HG03460 (cell line): ENCODE measurements around the gene SLC16A2.
"Not testable (repeated sequence)": the region's sequence is repeated elsewhere in the genome, so short reads cannot be mapped to it uniquely, and the experiment has no call there.

Source experiments
- ATAC-seq: cut with Tn5 transposase; IDR thresholded peaks from one replicate; pipeline ENCODE4 v1.9.1; 2021; ENCODE audit not compliant: unreplicated experiment

Gene SLC16A2

GRCh38 chrX:74445099-74445498, 23.8 kb downstream of the SLC16A2 start:
- no peak for ATAC-seq

DNA sequence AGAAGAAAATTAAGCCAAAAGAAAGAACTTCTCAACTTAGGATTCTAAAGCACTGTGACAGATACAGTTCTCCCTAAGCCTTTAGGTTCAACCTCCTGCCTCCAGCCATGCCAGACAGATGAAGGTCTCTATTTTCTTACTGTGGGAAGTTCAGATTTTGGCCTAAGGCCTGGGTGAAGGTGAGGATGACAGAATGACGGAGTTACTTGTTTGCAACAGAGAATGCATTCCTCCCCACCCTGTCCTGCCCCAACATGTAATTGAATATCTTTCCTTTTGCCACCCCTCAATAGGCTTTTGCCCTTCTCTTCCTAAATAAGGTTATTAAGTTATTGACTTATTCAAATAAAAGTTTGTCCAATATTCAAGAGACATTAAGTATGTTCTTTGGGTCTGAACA, 25.6 kb downstream of the SLC16A2 start:
- ATAC-seq = no peak

- ATAC-seq = no peak
Measured at GRCh38 chrX:74448669-74449068, 27.4 kb downstream of the SLC16A2 start.

DNA sequence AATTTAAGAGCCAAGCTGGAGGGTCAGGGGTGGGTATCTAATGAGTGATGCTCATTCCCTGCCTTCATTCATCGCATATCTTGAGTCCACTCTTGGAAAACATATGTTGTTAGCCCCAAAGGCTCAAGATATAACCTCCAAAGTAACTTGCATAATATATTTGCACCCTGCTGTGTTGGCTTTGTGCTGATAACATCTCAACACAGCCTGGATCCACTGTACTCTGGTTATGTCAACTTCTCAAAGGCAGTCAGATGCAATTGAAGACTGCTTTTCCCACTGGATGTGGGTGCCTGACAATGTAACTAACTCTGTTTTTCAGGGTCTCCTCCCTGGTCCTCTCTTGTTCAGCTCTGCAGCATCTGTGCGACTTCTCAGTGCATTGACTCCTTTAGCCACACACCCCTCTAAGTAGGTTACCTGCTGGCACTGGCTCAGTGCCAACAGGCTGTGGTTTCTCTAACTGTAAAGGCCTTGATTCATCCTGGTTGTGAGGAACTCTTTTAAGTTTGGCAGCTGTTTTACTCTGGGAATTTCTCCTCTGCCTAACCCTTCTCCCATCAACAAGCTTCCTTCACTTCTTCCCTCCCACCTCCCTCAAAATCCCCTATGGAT, 28.1 kb downstream of the SLC16A2 start:
- no peak for ATAC-seq

- no peak for ATAC-seq
Measured at GRCh38 chrX:74449937-74450330, 28.6 kb downstream of the SLC16A2 start.

DNA sequence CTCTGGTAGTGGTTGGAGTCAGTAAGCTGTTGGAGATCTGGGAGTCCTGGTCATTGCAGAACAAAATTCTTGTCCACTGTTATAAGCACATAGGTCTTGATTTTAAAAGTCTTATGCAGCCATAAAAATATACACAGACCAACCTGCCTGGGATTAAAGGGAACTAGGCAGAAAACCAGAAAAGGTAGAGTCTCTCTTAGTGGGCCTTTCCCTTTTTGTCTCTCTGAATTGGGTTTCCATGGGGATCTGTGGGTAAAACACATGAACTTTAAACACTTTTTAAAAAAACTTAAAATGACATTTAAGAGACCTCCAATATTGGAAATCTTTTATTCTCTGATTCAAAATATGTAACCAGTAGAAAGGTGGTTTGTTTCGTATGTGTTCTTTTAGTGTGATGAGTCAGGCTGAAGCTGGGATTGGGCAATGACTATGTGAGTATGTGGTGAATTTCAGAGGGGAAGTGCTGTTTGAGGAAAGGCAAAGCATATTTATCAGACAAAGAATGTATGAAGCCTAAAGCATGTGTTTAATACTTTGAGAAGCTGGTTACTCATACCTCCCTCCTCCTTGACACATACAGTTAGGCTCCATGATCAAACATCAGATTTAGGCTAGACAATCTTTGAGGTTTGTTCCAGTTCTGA, 29.6 kb downstream of the SLC16A2 start:
- no peak for ATAC-seq

GRCh38 chrX:74451450-74452198, 30.3 kb downstream of the SLC16A2 start:
- no peak for ATAC-seq

DNA sequence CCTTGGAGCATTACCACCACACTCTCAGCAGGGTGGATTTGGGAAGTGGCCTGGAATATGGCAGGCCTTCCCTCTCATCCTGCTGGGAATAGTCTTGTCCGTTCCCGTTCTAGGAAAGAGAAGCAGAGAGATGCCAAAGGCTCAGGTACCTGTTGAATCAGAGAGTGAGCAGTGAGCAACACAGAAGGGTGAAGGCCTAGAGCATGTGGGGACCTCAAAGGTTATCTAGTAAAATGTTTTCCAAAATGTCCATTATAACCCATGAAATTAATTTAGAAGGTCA, 30.8 kb downstream of the SLC16A2 start:
- no peak for ATAC-seq

- no peak for ATAC-seq
Measured at GRCh38 chrX:74453178-74453577, 31.9 kb downstream of the SLC16A2 start.

DNA sequence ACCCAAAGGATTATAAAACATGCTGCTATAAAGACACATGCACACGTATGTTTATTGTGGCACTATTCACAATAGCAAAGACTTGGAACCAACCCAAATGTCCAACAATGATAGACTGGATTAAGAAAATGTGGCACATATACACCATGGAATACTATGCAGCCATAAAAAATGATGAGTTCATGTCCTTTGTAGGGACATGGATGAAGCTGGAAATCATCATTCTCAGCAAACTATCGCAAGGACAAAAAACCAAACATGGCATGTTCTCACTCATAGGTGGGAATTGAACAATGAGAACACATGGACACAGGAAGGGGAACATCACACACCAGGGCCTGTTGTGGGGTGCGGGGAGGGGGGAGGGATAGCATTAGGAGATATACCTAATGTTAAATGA, 32.9 kb downstream of the SLC16A2 start:
- not testable (repeated sequence) for ATAC-seq

DNA sequence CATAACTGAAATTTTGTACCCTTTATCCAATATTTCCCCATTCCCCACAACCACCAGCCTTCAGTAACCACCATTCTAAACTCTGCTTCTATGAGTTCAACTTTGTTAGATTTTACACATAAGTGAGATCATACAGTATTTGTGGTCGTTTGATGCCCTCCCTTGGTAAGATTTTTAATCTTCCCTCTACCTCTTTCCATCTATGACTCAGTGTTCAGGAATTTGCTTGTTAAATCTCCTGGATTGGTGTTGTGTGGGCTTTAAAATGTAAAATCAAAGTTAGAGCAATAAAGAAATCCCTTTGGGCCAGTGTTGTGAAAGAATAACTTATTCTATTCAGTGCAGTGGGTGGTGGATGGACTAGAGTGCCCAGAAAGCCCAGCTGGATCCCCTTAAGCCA, 37.4 kb downstream of the SLC16A2 start:
- ATAC-seq = no peak

GRCh38 chrX:74461384-74461783, 40.1 kb downstream of the SLC16A2 start:
- no peak for ATAC-seq

DNA sequence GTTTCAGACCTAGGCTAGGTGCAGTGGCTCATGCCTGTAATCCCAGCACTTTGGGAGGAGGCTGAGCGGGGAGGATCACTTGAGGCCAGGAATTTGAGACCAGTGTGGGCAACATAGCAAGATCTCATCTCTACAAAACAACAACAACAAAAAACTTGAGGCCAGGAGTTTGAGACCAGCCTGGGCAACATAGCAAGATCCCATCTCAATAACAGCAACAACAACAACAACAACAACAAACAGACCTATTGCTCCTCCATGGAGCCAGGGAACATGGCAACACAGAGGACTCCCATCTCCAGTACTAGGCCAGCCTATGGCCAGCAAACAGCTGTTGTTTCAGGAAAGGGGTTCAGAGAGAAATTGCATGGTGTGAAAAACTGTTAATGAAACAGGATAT, 43.4 kb downstream of the SLC16A2 start:
- no peak for ATAC-seq

- no peak for ATAC-seq
Measured at GRCh38 chrX:74465424-74465823, 44.1 kb downstream of the SLC16A2 start.

DNA sequence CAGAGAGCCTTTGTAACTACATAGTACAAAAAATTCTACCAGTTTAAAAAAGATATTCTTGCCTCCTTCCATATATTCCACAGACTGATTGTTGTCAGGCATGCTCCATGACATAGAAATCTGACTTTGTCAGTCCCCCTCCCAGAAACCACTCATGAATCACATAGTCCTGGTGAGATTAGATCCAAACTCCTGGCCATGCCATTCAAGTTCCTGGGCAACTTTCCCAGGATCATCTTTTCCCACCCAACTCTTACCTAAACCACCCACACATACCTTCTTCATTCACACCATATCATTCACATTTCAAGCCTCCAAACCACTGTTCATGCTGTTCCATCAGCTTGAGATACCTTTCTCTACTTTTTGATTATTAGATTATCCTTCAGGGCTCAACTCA, 46.4 kb downstream of the SLC16A2 start:
- ATAC-seq = no peak

GRCh38 chrX:74473116-74473515, 51.8 kb downstream of the SLC16A2 start:
- not testable (repeated sequence) for ATAC-seq

- no peak for ATAC-seq
Measured at GRCh38 chrX:74490247-74490646, 69.0 kb downstream of the SLC16A2 start.

- no peak for ATAC-seq
Measured at GRCh38 chrX:74492720-74493201, 71.5 kb downstream of the SLC16A2 start.

DNA sequence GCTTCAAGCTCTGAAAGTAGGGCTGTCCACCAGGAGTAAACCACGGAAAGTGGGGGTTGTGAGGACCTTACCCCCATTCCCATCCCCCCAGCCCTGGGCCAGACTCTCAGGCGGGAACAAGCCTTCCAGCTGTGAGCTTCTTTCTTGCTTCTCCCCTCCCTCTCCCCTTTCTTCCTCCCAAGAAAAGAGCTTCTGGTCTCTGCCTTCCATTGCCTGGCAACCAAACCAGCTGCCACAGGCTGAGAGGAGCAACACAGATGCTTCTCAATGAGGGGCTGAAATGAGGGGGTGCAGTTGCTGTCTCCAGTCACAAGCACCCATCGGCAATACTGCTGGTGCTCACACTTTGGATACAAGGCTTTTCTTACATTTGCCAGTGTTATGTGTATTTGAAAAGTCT, 72.5 kb downstream of the SLC16A2 start:
- no peak for ATAC-seq

- ATAC-seq = no peak
Measured at GRCh38 chrX:74498924-74499323, 77.6 kb downstream of the SLC16A2 start.

DNA sequence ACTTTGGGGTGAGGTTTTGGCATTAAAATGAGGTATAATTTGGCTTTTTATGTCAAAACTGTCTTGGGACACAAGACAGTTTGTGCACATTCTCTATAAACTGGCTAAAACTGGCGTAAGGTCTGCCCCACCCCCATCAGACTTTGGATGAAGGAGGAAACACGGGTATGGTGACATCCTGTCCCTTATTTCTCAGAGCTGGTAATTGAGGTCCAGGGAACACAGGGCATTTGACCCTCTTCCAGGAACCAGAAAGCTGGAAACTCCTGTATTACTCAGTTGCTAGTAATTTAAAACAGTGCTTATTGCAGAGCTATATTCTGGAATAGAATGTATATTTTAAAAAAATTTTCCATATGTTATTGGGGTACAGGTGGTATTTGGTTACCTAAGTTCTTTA, 78.8 kb downstream of the SLC16A2 start:
- ATAC-seq = no peak

- ATAC-seq = no peak
Measured at GRCh38 chrX:74500555-74500954, 79.3 kb downstream of the SLC16A2 start.
